H9 (cell line): ENCODE data around the gene PLEKHJ1. TPM values are rescaled to one million over a fixed set of nuclear protein-coding genes. Genes with fewer than 3 reads are reported as not detected.

Source experiments
- DNase-seq: peaks from one replicate; pipeline ENCODE4 v3.0.0-alpha.2; 2017
- H2AFZ ChIP-seq: one replicate; pipeline ENCODE4 v1.6.1; 2013; ENCODE audit warnings: mild to moderate bottlenecking, low read length, control low read depth, moderate library complexity
- H2AK5ac ChIP-seq: 2 replicates; pipeline ENCODE4 v1.6.1; 2013; ENCODE audit warnings: low read length, control low read depth, mixed read lengths; ENCODE audit not compliant: insufficient read length
- H2BK120ac ChIP-seq: one replicate; pipeline ENCODE4 v1.6.1; 2013; ENCODE audit warnings: low read depth, mild to moderate bottlenecking, low read length, control low read depth, inconsistent platforms; ENCODE audit not compliant: poor library complexity, severe bottlenecking
- H2BK12ac ChIP-seq: 2 replicates; pipeline ENCODE4 v1.6.1; 2013; ENCODE audit warnings: low read length, control low read depth, mixed read lengths, low read depth; ENCODE audit not compliant: insufficient read length
- H2BK15ac ChIP-seq: 2 replicates; pipeline ENCODE4 v1.6.1; 2013; ENCODE audit warnings: low read depth, low read length, control low read depth
- H2BK20ac ChIP-seq: one replicate; pipeline ENCODE4 v1.6.1; 2013; ENCODE audit warnings: low read depth, mild to moderate bottlenecking, low read length, control low read depth, inconsistent platforms; ENCODE audit not compliant: poor library complexity, severe bottlenecking
- H2BK5ac ChIP-seq: 2 replicates; pipeline ENCODE4 v1.6.1; 2013; ENCODE audit warnings: low read length, control low read depth, mixed read lengths; ENCODE audit not compliant: insufficient read length
- H3K14ac ChIP-seq: 2 replicates; pipeline ENCODE4 v1.6.1; 2013; ENCODE audit warnings: low read length, control low read depth; ENCODE audit not compliant: insufficient read depth
- H3K18ac ChIP-seq: 2 replicates; pipeline ENCODE4 v1.6.1; 2013; ENCODE audit warnings: low read depth, mild to moderate bottlenecking, mixed read lengths, low read length, control low read depth; ENCODE audit not compliant: insufficient read length
- H3K23ac ChIP-seq: 2 replicates; pipeline ENCODE4 v1.6.1; 2013; ENCODE audit warnings: low read length, control low read depth, mixed read lengths, low read depth; ENCODE audit not compliant: insufficient read length
- H3K23me2 ChIP-seq: 2 replicates; pipeline ENCODE4 v1.6.1; 2013; ENCODE audit warnings: low read depth, mild to moderate bottlenecking, mixed read lengths, low read length, control low read depth; ENCODE audit not compliant: insufficient read length, poor library complexity, severe bottlenecking
- H3K27ac ChIP-seq: 2 replicates; pipeline ENCODE4 v1.5.1; 2013; ENCODE audit warnings: low read length, control low read depth, mixed read lengths, low read depth; ENCODE audit not compliant: insufficient read length
- H3K27me3 ChIP-seq: 2 replicates; pipeline ENCODE4 v1.6.1; 2013; ENCODE audit warnings: low read length, control low read depth, inconsistent platforms; ENCODE audit not compliant: insufficient read depth
- H3K4ac ChIP-seq: 2 replicates; pipeline ENCODE4 v1.6.1; 2013; ENCODE audit warnings: low read depth, mild to moderate bottlenecking, control low read depth, inconsistent platforms, low read length, moderate library complexity
- H3K4me1 ChIP-seq: 2 replicates; pipeline ENCODE4 v1.6.1; 2013; ENCODE audit warnings: low read length, control low read depth, inconsistent platforms; ENCODE audit not compliant: insufficient read depth
- H3K4me2 ChIP-seq: 2 replicates; pipeline ENCODE4 v1.6.1; 2013; ENCODE audit warnings: low read length, control low read depth, mixed read lengths; ENCODE audit not compliant: insufficient read length, insufficient read depth
- H3K56ac ChIP-seq: 2 replicates; pipeline ENCODE4 v1.6.1; 2013; ENCODE audit warnings: low read depth, mild to moderate bottlenecking, mixed read lengths, low read length, control low read depth; ENCODE audit not compliant: insufficient read length
- H3K79me1 ChIP-seq: 2 replicates; pipeline ENCODE4 v1.6.1; 2013; ENCODE audit warnings: low read depth, mild to moderate bottlenecking, moderate library complexity, low read length, control low read depth, inconsistent platforms; ENCODE audit not compliant: insufficient read depth, poor library complexity, severe bottlenecking
- H3K79me2 ChIP-seq: 2 replicates; pipeline ENCODE4 v1.6.1; 2013; ENCODE audit warnings: low read length, control low read depth, inconsistent platforms; ENCODE audit not compliant: insufficient read depth
- H3K9ac ChIP-seq: 2 replicates; pipeline ENCODE4 v1.6.1; 2013; ENCODE audit warnings: low read length, control low read depth, mixed read lengths; ENCODE audit not compliant: insufficient read length; ENCODE audit errors: extremely low read depth
- H3K9me3 ChIP-seq: one replicate; pipeline ENCODE4 v1.6.1; 2013; ENCODE audit warnings: low read depth, low read length, inconsistent platforms; ENCODE audit not compliant: control insufficient read depth
- H3T11ph ChIP-seq: one replicate; pipeline ENCODE4 v1.6.1; 2013; ENCODE audit warnings: mild to moderate bottlenecking, low read length, control low read depth, inconsistent platforms
- H4K20me1 ChIP-seq: one replicate; pipeline ENCODE4 v1.6.1; 2013; ENCODE audit not compliant: control insufficient read depth, insufficient read length, insufficient read depth
- H4K5ac ChIP-seq: 2 replicates; pipeline ENCODE4 v1.6.1; 2013; ENCODE audit warnings: low read depth, mild to moderate bottlenecking, mixed read lengths, low read length, control low read depth; ENCODE audit not compliant: insufficient read length
- H4K8ac ChIP-seq: replicated peaks from 2 replicates; pipeline ENCODE4 v1.6.1; 2013; ENCODE audit warnings: low read length, control low read depth, mixed read lengths, low read depth; ENCODE audit not compliant: insufficient read length
- H4K91ac ChIP-seq: 2 replicates; pipeline ENCODE4 v1.6.1; 2013; ENCODE audit warnings: low read depth, mild to moderate bottlenecking, moderate library complexity, mixed read lengths, low read length, control low read depth; ENCODE audit not compliant: insufficient read length
- H3K27ac Mint-ChIP-seq, 3 experiments: 2 replicates in 2 of 3; 3 replicates in 1 of 3; pipeline ENCODE4 v1.8.0; 2020 to 2021; ENCODE audit warnings: mixed read lengths in 3 of 3, mild to moderate bottlenecking in 1 of 3, moderate library complexity in 1 of 3
- H3K27me3 Mint-ChIP-seq: 2 replicates; pipeline ENCODE4 v1.8.0; 2021; ENCODE audit warnings: low read depth, mild to moderate bottlenecking, moderate library complexity, mixed read lengths
- H3K36me3 Mint-ChIP-seq, 3 experiments: 2 replicates in 2 of 3; 3 replicates in 1 of 3; pipeline ENCODE4 v1.8.0; 2020 to 2021; ENCODE audit warnings: low read depth in 3 of 3, mixed read lengths in 3 of 3; ENCODE audit not compliant: insufficient read depth in 1 of 3
- H3K4me1 Mint-ChIP-seq, 2 experiments: 2 replicates each; pipeline ENCODE4 v1.8.0; 2020; ENCODE audit warnings: mixed read lengths in 2 of 2
- H3K4me3 Mint-ChIP-seq, 2 experiments: 2 replicates in 1 of 2; 3 replicates in 1 of 2; pipeline ENCODE4 v1.8.0; 2020 to 2021; ENCODE audit warnings: mild to moderate bottlenecking in 2 of 2, mixed read lengths in 2 of 2, moderate library complexity in 1 of 2
- H3K9me3 Mint-ChIP-seq, 2 experiments: 2 replicates in 1 of 2; 3 replicates in 1 of 2; pipeline ENCODE4 v1.8.0; 2020; ENCODE audit warnings: mild to moderate bottlenecking in 2 of 2, mixed read lengths in 2 of 2, moderate library complexity in 1 of 2
- CTCF ChIP-seq: fragments of 200-600 bp; sonication (generic); conservative IDR thresholded peaks from 3 replicates; pipeline ENCODE4 v1.8.0; 2021; ENCODE audit warnings: antibody characterized with exemption, mild to moderate bottlenecking
- WGBS: extraction: QIAGEN DNeasy Blood & Tissue Kit; methylation state at CpG from one replicate; pipeline ENCODE4 v1.1.7; 2013; ENCODE audit warnings: missing lambda C conversion rate, low lambda C conversion rate, mixed read lengths; ENCODE audit not compliant: insufficient read length; ENCODE audit errors: extremely low coverage; 5-methylcytosine and 5-hydroxymethylcytosine counted together
- total RNA-seq: library from RNA; stranded (reverse); gene quantifications from 2 replicates; pipeline ENCODE4 v1.2.1, GENCODE V29; 2021

PLEKHJ1 gene
- total RNA-seq, 1 experiment from 2014 or later, result 139 TPM

GRCh38 chr19:2210987-2211740 is 25.0 kb downstream of the PLEKHJ1 start:
- H3K56ac ChIP-seq, result no peak overlapping the region
- no peak overlapping the region for H3K9ac ChIP-seq
- no peak overlapping the region for H3K18ac ChIP-seq
- no peak overlapping the region for H3K4ac ChIP-seq
- H3K9me3 ChIP-seq, result no peaks in the 10 kb centered on the region
- no peak overlapping the region for H3T11ph ChIP-seq
- no peak overlapping the region for H2AFZ ChIP-seq
- H2AK5ac ChIP-seq, result no peak overlapping the region
- no peak overlapping the region for H3K23ac ChIP-seq
- no peaks in the 10 kb centered on the region for H3K79me2 ChIP-seq
- no CpG with 5 or more reads among the region's 33 CpGs for whole genome bisulfite sequencing
- H3K27ac ChIP-seq, result no peak overlapping the region
- Mint-ChIP-seq H3K4me1 (no peaks in the 10 kb centered on the region), H3K4me3 (no peak overlapping the region), H3K27me3 (no peaks in the 10 kb centered on the region), H3K9me3 (no peaks in the 10 kb centered on the region), H3K36me3 (peaks cover 22 to 50% (median 49%) of the 10 kb centered on the region in 3 experiments), H3K27ac (peak overlapping the region; percentile 73 to 93 (median 81); a peak in 3 of 7 replicates)
- H4K5ac ChIP-seq, result no peak overlapping the region
- H3K23me2 ChIP-seq, result no peaks in the 10 kb centered on the region
- H4K91ac ChIP-seq, result no peak overlapping the region
- H2BK12ac ChIP-seq, result no peak overlapping the region
- no peaks in the 10 kb centered on the region for H4K20me1 ChIP-seq
- no peaks in the 10 kb centered on the region for H3K27me3 ChIP-seq
- H2BK120ac ChIP-seq, result no peak overlapping the region
- H3K14ac ChIP-seq, result no peak overlapping the region
- no peak overlapping the region for H4K8ac ChIP-seq
- H2BK15ac ChIP-seq, result no peak overlapping the region
- no peaks in the 10 kb centered on the region for H3K4me1 ChIP-seq
- H2BK20ac ChIP-seq, result no peak overlapping the region
- TF ChIP-seq CTCF, result no peak
- DNase-seq, result no peak
- no peak overlapping the region for H2BK5ac ChIP-seq
- H3K4me2 ChIP-seq, result no peak overlapping the region
- no peaks in the 10 kb centered on the region for H3K79me1 ChIP-seq
